HG02642 (cell line): ENCODE measurements around the gene ZNF593OS.
A peak's percentile ranks its signal among the peaks of the same experiment; 100 is the strongest.

Experiments
- ATAC-seq: cut with Tn5 transposase; IDR thresholded peaks from one replicate; pipeline ENCODE4 v1.9.1; 2021; ENCODE audit warnings: mild to moderate bottlenecking; ENCODE audit not compliant: unreplicated experiment, poor library complexity

ZNF593OS gene

DNA sequence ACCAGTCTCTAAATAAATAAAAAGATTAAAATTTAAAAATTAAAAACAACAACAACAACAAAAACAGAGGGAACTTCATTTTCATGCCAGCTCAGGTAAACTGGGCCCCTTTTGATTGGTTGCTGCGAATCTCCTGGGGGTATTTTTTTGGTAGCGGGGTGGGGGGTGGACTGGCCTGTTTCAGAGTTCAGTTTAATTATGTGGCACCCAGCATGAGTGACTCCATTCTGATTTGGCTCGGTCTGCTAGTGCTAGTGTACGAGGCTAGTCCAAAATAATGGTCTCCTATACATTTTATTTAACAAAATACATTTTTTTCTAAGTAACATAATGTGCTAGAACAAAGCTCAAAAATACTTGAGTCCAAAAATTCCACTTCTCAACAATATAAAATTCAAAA, 41.9 kb downstream of the ZNF593OS start:
- no peak for ATAC-seq

DNA sequence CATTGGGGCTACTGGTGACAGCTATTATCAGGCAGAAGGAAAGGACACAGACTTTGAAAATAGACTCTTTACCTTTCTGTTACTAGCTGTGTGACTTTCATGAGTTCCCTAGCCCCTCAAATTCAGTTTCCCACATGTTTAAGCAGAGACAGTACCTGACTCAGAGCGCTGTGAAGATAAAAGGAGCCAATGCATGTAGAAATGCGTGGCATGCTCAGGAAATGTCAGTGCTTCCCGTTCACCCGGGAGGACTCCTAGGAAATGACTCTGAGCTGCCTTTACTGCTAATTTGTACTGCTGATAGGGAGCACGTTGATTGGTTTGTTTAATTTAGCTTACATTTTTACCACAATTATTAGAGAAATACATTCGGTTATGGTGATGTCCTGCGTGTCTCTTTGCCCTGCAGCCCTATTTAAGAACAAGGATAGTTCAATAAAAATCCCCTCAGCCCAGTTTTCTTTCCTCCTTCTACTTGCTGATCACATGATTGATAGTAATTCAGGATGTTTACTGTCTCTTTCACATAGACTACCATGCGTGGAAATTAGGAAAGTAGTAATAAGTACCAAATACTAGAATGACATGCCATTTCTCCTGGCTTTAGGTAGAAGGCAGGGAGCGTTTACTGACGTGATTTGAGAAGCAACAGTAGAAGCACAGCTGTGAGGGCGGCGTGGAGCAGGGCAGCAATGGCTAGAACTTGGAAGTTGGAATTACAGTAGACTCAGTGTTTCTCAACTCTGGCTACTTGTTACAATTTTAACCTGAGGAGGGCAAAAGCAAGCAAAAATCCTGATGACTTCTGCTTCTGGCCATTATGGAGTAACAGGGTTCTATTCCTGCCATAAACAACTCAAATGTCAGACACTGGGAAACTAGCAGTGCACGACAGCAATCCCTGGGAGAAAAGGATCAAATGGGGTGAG, 44.1 kb downstream of the ZNF593OS start:
- ATAC-seq, result no peak

DNA sequence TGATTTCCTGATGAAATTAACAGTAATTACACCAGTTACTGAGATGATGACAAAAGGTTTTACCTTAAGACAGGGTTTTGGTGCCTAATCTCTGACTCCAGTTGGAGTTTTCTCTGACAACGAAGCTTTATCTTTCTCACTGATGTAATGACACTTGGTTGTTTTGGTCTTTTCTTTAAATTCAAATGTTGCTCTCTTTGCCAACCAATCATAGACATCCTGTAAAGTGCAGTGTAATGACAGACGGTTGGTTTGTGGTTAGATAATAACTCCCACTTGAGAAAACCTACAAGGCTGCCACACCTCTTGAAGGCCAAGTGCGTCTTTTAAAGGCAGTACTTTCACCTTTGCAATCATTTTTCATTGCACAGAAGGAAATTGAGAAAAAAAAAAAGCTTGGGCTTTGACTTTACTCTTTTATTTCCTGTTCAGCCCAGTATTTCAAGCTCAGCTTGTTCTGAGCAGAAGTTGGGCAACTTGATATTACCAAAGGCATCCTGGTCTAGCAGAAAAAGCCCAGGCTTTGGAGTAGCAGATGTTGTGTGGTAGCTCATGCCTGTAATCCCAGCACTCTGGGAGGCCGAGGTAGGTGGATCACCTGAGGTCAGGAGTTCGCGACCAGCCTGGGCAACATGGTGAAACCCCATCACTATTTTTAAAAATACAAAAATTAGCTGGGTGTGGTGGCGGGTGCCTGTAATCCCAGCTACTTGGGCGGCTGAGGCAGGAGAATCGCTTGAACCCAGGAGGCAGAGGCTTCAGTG, 45.1 kb downstream of the ZNF593OS start:
- ATAC-seq, result peak; percentile 56

DNA sequence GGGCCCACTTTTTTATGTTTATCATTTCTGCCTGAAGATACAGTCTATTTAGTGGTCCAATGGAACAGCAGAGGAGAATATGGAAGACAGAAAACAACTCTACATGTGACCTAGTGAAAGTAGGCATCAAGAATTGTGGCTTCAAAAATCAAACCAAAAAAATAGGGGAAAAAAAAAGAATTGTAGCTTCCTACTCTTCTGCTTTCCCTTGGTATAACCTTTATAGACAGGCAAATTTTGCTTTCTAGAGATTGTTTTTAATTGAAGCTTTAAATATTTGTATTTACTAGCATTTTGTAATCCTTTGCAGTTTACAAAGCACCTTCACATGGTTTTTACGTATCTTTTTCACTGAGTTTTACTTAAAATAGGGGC, 45.7 kb downstream of the ZNF593OS start:
- no peak for ATAC-seq

DNA sequence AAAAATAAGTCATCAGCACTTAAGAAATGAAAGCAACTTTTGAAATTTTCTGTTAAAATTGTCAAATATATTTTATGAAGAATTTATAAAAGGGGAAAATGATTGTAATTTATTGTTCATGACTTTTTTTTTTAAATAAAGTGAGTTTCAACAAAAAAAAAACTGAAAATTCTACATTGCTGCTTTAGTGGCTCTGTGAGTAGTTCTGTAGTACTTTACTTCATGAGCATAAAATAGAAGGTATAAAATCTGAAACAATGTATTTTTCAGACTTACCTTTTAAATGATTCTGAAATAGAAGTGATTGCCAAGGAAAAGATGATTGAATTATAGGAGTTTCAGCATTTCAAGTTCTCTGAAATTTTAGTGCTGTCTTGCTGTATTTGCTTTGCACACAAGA, 46.2 kb downstream of the ZNF593OS start:
- no peak for ATAC-seq

DNA sequence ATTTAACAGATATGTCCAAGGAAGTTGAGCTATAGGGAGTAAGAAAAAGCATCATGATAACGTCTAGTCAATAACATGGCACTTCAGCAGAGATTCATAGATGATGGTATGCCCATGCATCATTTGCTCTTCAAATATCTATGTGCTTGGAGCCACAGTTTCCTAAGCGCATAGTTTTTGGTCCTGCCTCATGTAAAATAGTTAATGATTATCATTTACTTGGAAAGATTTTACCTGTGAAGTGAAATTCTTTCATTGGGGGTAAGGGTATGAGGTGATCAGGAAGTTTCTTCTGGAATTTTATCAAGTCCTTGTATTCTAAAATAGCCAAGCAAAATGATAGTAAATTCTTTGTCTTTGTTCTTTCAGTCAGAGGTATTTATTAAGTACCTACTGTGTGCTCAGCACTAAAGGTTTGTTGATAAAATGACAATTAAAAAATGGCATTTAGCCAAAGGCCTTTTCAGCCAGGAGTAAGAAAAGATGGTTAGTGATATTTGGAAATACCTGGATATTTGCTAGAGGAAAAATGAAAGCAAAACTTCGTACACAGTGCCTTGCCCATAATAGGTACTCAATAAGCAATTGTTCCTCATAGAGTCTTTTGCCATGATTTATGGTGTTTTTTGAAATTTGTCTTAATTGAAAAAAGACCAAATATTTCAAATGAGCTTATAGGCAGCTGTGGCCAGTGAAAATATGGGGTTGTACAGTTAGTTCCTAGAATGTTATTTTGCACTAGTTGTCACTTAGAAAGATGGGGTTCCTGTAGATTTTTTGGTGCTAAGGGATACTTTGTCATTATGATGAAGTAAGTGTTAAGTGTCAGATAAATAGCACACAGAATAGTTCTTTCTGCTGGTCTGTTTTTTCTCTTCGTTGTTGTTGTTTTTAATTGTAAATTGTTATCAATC, 47.0 kb downstream of the ZNF593OS start:
- ATAC-seq, result no peak

DNA sequence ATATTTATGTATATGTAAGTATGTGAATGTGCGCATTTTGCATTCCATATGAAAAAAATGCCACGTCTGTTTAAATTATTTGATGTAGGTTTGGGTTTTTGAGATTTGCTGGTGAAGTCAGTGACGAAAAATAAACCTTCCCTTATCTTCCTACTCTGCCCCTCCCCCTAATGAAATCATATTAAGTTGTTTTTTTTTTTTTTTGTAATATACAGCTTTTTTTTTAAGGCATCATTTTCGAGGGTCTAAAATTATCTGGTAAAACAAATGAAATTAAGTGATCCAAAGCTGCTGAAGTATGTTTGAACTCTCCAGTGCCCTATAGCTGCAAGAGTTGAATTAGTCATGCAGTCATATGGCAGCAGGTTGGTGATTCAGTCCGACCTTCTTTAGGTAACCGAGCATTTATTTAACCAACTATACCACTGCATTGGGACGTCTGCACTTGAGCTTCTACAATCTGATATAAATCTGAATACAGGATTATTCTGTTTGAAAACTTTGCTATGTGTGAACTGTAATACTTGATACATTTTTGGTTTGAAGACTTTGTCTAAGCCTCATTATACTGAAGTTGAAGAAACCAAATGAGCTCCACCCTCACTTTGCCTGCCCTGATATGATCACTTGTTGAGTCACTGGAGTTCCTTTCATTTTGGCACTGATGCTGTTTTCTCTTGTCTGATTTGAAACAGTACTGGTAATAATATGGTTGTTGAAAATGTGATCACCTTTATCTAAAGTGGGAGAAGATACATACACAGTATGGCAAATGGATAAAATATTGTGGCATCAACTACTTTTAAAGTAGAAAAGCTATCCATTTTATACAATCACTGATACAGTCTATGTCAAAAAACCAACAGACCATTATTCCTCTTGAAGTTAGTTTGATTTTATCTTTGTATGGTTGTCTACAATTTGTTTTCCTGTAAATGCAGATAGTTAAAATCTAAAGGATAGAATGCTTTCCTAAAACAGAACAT, 48.4 kb downstream of the ZNF593OS start:
- no peak for ATAC-seq

DNA sequence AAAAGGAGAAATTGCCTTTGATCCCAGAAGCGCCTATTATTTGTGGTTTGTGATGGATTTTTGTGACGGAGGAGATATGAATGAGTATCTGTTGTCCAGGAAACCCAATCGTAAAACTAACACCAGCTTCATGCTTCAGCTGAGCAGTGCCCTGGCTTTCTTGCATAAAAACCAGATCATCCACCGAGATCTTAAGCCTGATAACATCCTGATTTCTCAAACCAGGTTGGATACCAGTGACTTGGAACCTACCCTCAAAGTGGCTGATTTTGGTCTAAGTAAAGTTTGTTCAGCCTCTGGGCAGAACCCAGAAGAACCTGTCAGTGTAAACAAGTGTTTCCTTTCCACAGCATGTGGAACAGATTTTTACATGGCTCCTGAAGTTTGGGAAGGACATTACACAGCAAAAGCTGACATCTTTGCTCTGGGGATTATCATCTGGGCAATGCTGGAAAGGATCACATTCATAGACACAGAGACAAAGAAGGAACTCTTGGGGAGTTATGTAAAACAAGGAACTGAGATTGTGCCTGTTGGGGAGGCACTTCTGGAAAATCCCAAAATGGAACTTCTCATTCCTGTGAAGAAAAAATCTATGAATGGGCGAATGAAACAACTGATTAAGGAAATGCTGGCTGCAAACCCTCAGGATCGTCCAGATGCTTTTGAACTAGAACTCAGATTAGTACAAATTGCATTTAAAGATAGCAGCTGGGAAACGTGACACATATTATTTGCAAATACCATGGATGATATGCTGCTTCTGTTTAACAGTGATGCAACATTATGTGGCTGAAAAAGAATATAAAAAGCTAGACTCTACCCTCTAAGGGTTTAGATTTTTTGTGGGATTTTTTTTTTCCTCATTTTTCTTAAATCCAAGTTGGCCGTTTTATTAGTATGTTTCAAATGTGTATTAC, 49.5 kb downstream of the ZNF593OS start:
- ATAC-seq, result no peak

DNA sequence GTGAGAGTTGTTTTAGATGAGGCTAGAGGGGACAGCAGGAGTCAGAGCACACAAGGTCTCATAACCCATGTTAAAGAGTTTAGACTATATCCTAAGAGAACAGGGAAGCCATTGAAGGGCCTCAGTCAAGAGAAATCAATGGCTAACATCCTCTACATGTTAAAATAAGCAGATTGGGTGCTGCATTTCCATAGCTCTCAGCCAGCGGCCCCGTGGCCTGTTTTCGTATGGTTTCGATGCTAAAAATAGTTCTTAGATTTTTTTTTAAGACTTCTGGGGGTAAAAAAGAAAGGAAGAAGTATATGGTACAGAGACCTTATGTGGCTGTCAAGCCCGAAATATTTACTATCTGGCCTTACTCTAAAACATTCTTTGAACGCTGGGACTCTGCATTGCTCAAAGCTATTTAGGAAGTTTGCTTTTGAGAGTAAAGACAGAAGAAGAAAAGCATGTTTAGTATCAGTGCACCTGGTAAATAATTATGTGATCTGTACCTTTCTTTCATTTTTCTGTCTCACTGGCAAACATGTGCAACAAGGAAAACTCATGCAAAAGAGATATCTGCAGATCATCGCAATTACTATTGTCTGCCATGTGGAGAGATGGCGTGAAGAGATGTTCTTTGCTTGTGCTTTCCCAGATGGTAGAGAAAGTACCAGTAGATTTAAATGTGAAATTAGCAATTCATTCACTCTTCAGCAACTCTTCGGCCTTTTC, 51.6 kb downstream of the ZNF593OS start:
- no peak for ATAC-seq
